ENCODE measurements around the gene TMEM18.
"Not testable (repeated sequence)": the region's sequence is repeated elsewhere in the genome, so short reads cannot be mapped to it uniquely, and the experiment has no call there.

DNA sequence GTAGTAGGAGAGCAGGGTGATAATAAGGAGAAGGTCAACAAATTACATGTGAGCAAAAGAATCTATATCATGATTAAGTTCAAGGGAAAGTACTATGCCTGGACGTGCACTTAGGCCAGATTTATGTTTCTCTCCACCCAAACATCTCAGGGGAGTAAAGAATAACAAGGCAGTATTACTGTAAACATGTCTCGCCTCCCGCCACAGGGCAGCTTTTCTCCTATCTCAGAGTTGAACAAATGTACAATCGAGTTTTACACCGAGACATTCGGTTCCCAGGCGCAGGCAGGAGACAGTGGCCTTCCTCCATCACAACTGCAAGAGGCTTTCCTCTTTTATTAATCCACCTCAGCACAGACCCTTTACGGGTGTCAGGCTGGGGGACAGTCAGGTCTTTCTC is 25.6 kb upstream of the TMEM18 start:
- TF ChIP-seq, protein P1, sequence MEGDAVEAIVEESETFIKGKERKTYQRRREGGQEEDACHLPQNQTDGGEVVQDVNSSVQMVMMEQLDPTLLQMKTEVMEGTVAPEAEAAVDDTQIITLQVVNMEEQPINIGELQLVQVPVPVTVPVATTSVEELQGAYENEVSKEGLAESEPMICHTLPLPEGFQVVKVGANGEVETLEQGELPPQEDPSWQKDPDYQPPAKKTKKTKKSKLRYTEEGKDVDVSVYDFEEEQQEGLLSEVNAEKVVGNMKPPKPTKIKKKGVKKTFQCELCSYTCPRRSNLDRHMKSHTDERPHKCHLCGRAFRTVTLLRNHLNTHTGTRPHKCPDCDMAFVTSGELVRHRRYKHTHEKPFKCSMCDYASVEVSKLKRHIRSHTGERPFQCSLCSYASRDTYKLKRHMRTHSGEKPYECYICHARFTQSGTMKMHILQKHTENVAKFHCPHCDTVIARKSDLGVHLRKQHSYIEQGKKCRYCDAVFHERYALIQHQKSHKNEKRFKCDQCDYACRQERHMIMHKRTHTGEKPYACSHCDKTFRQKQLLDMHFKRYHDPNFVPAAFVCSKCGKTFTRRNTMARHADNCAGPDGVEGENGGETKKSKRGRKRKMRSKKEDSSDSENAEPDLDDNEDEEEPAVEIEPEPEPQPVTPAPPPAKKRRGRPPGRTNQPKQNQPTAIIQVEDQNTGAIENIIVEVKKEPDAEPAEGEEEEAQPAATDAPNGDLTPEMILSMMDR (conservative IDR thresholded peaks at IDR 0.05; ENCODE audit: low read depth, low read length) = not testable (repeated sequence)
- not testable (repeated sequence) for TF ChIP-seq POLR2A (IDR thresholded peaks at IDR 0.05; ENCODE audit: low read depth, low read length); RAD21 (IDR thresholded peaks at IDR 0.05; ENCODE audit: low read length); SMC3 (IDR thresholded peaks at IDR 0.05; ENCODE audit: low read depth, low read length); CEBPB (IDR thresholded peaks at IDR 0.05; ENCODE audit: low read depth, low read length); RCOR1 (IDR thresholded peaks at IDR 0.05; ENCODE audit: insufficient replicate concordance, low read length); RFX5 (IDR thresholded peaks at IDR 0.05; ENCODE audit: low read depth, low read length); USF2 (IDR thresholded peaks at IDR 0.05; ENCODE audit: low read depth, low read length)
- TF ChIP-seq, protein P2, sequence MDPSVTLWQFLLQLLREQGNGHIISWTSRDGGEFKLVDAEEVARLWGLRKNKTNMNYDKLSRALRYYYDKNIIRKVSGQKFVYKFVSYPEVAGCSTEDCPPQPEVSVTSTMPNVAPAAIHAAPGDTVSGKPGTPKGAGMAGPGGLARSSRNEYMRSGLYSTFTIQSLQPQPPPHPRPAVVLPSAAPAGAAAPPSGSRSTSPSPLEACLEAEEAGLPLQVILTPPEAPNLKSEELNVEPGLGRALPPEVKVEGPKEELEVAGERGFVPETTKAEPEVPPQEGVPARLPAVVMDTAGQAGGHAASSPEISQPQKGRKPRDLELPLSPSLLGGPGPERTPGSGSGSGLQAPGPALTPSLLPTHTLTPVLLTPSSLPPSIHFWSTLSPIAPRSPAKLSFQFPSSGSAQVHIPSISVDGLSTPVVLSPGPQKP (IDR thresholded peaks at IDR 0.05; ENCODE audit: borderline replicate concordance, low read depth, low read length) = not testable (repeated sequence)

Measured in IMR-90 (cell line).